Activated CD8-positive, alpha-beta memory T cell treated with anti-CD3 and anti-CD28 coated beads, Interleukin-2, amount 50 U/mL, for 24 hours (primary cell): ENCODE measurements around the gene PTCRA.
"Not testable (repeated sequence)": the region's sequence is repeated elsewhere in the genome, so short reads cannot be mapped to it uniquely, and the experiment has no call there.

Experiments
- DNase-seq: peaks from one replicate; pipeline ENCODE4 v3.0.0-alpha.2; 2020; ENCODE audit errors: extremely low read depth

The PTCRA gene

GRCh38 chr6:42915732-42916131 is at the start of gene PTCRA:
TSS of gene PTCRA (plus strand) at chr6:42916053. CDS start at chr6:42916070, 17 bp downstream.
- no peak for DNase-seq

GRCh38 chr6:42870145-42870936 is 45.5 kb upstream of the PTCRA start:
- DNase-seq, result no peak

- DNase-seq, result no peak
Measured at GRCh38 chr6:42871711-42872110, 44.1 kb upstream of the PTCRA start.

GRCh38 chr6:42873313-42873712 is 42.5 kb upstream of the PTCRA start:
- no peak for DNase-seq

- DNase-seq, result no peak
Measured at GRCh38 chr6:42877695-42878094, 38.2 kb upstream of the PTCRA start.

- DNase-seq, result peak; percentile 70
Measured at GRCh38 chr6:42879372-42880239, 36.2 kb upstream of the PTCRA start, which contains the start of gene RPL7L1. TSS of gene RPL7L1 (plus strand) at chr6:42879616. CDS start at chr6:42879911, 295 bp downstream.

GRCh38 chr6:42880240-42880817 is 35.5 kb upstream of the PTCRA start:
- DNase-seq, result not testable (repeated sequence)

- DNase-seq, result not testable (repeated sequence)
Measured at GRCh38 chr6:42880871-42881270, 35.0 kb upstream of the PTCRA start.

- DNase-seq, result no peak
Measured at GRCh38 chr6:42885702-42886101, 30.2 kb upstream of the PTCRA start.

GRCh38 chr6:42888201-42888600 is 27.7 kb upstream of the PTCRA start:
- not testable (repeated sequence) for DNase-seq

GRCh38 chr6:42889815-42890214 is 26.0 kb upstream of the PTCRA start:
- DNase-seq, result no peak

- peak; percentile 86 for DNase-seq
Measured at GRCh38 chr6:42890311-42891198, 25.3 kb upstream of the PTCRA start.

- no peak for DNase-seq
Measured at GRCh38 chr6:42891199-42891722, 24.6 kb upstream of the PTCRA start.

GRCh38 chr6:42894041-42894828 is 21.6 kb upstream of the PTCRA start:
- not testable (repeated sequence) for DNase-seq

GRCh38 chr6:42896178-42896719 is 19.6 kb upstream of the PTCRA start:
- no peak for DNase-seq

- peak; percentile 55 for DNase-seq
Measured at GRCh38 chr6:42898891-42899361, 16.9 kb upstream of the PTCRA start.

GRCh38 chr6:42899871-42900270 is 16.0 kb upstream of the PTCRA start:
- DNase-seq, result no peak

GRCh38 chr6:42901538-42901957 is 14.3 kb upstream of the PTCRA start:
- DNase-seq, result peak; percentile 32

- DNase-seq, result not testable (repeated sequence)
Measured at GRCh38 chr6:42902429-42903263, 13.2 kb upstream of the PTCRA start.
